GM12875 (cell line): ENCODE results near the gene RNPEP.
"Not testable (repeated sequence)": the region's sequence is repeated elsewhere in the genome, so short reads cannot be mapped to it uniquely, and the experiment has no call there.

Source experiments
- H3K4me3 ChIP-seq: one replicate; pipeline ENCODE4 v1.5.1; 2011; ENCODE audit warnings: low read depth, low read length, control low read depth
- CTCF ChIP-seq: IDR thresholded peaks from 2 replicates; pipeline ENCODE4 v1.5.1; 2011; ENCODE audit warnings: low read depth, mild to moderate bottlenecking, control low read depth, inconsistent platforms, low read length, moderate library complexity, borderline replicate concordance; ENCODE audit not compliant: insufficient read depth

The RNPEP gene

GRCh38 chr1:201982623-201983379 is at the start of gene RNPEP:
Gene RNPEP, plus strand, starts transcription at chr1:201982648. Its CDS starts 19 bp downstream, at chr1:201982667.
- peak within 1 kb of the TSS; percentile 83 for H3K4me3 ChIP-seq
- TF ChIP-seq CTCF, result 0 out of 2 replicates have a peak, but pooled peaks have one; percentile 24

GRCh38 chr1:201933840-201934430 is 48.5 kb upstream of the RNPEP start:
- no peak overlapping the region for H3K4me3 ChIP-seq
- no peak for TF ChIP-seq CTCF

GRCh38 chr1:201937624-201938213 is 44.7 kb upstream of the RNPEP start:
- no peak overlapping the region for H3K4me3 ChIP-seq
- TF ChIP-seq CTCF, result no peak

- no peak overlapping the region for H3K4me3 ChIP-seq
- no peak for TF ChIP-seq CTCF
Measured at GRCh38 chr1:201938440-201939035, 43.9 kb upstream of the RNPEP start.

GRCh38 chr1:201939148-201939547 is 43.3 kb upstream of the RNPEP start:
- no peak for TF ChIP-seq CTCF
- no peak overlapping the region for H3K4me3 ChIP-seq

- no peak overlapping the region for H3K4me3 ChIP-seq
- TF ChIP-seq CTCF, result no peak
Measured at GRCh38 chr1:201939574-201939973, 42.9 kb upstream of the RNPEP start.

DNA sequence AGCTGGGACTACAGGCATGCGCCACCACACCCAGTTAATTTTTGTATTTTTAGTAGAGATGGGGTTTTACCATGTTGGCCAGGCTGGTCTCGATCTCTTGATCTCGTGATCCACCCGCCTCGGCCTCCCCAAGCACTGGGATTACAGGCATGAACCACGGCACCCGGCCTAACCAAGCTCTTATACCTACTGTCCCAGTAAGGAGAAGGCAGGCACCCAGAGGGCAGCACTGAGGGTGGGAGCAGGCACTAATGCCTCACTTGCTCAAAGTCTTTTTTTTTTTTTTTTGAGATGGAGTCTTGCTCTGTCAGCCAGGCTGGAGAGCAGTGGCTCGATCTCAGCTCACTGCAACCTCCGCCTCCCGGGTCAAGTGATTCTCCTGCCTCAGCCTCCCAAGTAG is 42.1 kb upstream of the RNPEP start:
- not testable (repeated sequence) for H3K4me3 ChIP-seq
